K562 (cell line): Measurements from ENCODE around the gene ZSCAN2. TPM values are rescaled to one million over a fixed set of nuclear protein-coding genes. Genes with fewer than 3 reads are reported as not detected.
A peak's percentile ranks its signal among the peaks of the same experiment; 100 is the strongest.

ENCODE experiments used
- CXXC5 ChIP-seq: fragments of 250-450 bp; sonication (Bioruptor Pico); IDR thresholded peaks from 2 replicates; pipeline ENCODE4 v1.8.0; 2022; ENCODE audit warnings: inconsistent platforms, mild to moderate bottlenecking, moderate library complexity
- FOXK1 ChIP-seq: sonication (generic); formaldehyde crosslinking; IDR thresholded peaks from 2 replicates; pipeline ENCODE4 v1.8.0; 2022; ENCODE audit warnings: missing genetic modification reagents, mild to moderate bottlenecking, borderline replicate concordance
- FOXP1 ChIP-seq: sonication (generic); formaldehyde crosslinking; IDR thresholded peaks from 2 replicates; pipeline ENCODE4 v1.8.0; 2022; ENCODE audit warnings: mild to moderate bottlenecking, missing genetic modification reagents
- GABPB1 ChIP-seq: sonication (generic); formaldehyde crosslinking; IDR thresholded peaks from 2 replicates; pipeline ENCODE4 v1.8.0; 2022; ENCODE audit warnings: mild to moderate bottlenecking, missing genetic modification reagents
- GMEB1 ChIP-seq: fragments of 250-450 bp; sonication (Bioruptor Pico); IDR thresholded peaks from 2 replicates; pipeline ENCODE4 v1.4.0; 2020; ENCODE audit warnings: mild to moderate bottlenecking
- HMGN3 ChIP-seq: IDR thresholded peaks from 2 replicates; pipeline ENCODE4 v1.6.1; 2011; ENCODE audit warnings: borderline replicate concordance, low read depth, mild to moderate bottlenecking, mixed read lengths, low read length; ENCODE audit not compliant: insufficient read length; ENCODE audit errors: extremely low read depth
- IRF9 ChIP-seq: fragments of 450-650 bp; IDR thresholded peaks from 2 replicates; pipeline ENCODE4 v1.6.1; 2016; ENCODE audit warnings: missing biosample characterization, missing genetic modification characterization
- KLF16 ChIP-seq: IDR thresholded peaks from 2 replicates; pipeline ENCODE4 v1.6.1; 2016; ENCODE audit warnings: antibody characterized with exemption
- MCM5 ChIP-seq: fragments of 450-650 bp; IDR thresholded peaks from 2 replicates; pipeline ENCODE4 v1.6.1; 2016; ENCODE audit warnings: low read depth
- NFATC3 ChIP-seq: fragments of 450-650 bp; IDR thresholded peaks from 2 replicates; pipeline ENCODE4 v1.6.1; 2017; ENCODE audit warnings: mild to moderate bottlenecking
- NFIC ChIP-seq: fragments of 450-650 bp; IDR thresholded peaks from 2 replicates; pipeline ENCODE4 v1.6.1; 2017; ENCODE audit warnings: mild to moderate bottlenecking, inconsistent platforms
- NR3C1 ChIP-seq: sonication (generic); formaldehyde crosslinking; IDR thresholded peaks from 2 replicates; pipeline ENCODE4 v1.8.1; 2022; ENCODE audit warnings: missing genetic modification reagents
- PCBP1 ChIP-seq: fragments of 200-400 bp; formaldehyde crosslinking; IDR thresholded peaks from 2 replicates; pipeline ENCODE4 v1.6.1; 2018; ENCODE audit warnings: mild to moderate bottlenecking, low read depth, low read length; ENCODE audit not compliant: poor library complexity, severe bottlenecking
- PKNOX1 ChIP-seq: fragments of 450-650 bp; IDR thresholded peaks from 2 replicates; pipeline ENCODE4 v1.6.1; 2016
- POLR3A ChIP-seq: IDR thresholded peaks from 2 replicates; pipeline ENCODE4 v1.6.1; 2011; ENCODE audit warnings: borderline replicate concordance, mild to moderate bottlenecking, moderate library complexity; ENCODE audit not compliant: insufficient read length, insufficient read depth; ENCODE audit errors: extremely low read depth
- SNIP1 ChIP-seq: fragments of 450-650 bp; IDR thresholded peaks from 2 replicates; pipeline ENCODE4 v1.7.1; 2017; ENCODE audit warnings: low read depth, mild to moderate bottlenecking
- ZBTB7A ChIP-seq: IDR thresholded peaks from 2 replicates; pipeline ENCODE4 v1.6.1; 2011; ENCODE audit warnings: low read depth, mild to moderate bottlenecking, low read length, moderate library complexity, borderline replicate concordance; ENCODE audit not compliant: control insufficient read depth
- ZC3H11A ChIP-seq: IDR thresholded peaks from 2 replicates; pipeline ENCODE4 v1.6.1; 2012; ENCODE audit warnings: low read depth, low read length, improper control_type of control experiment
- ZNF184 ChIP-seq: sonication (generic); formaldehyde crosslinking; IDR thresholded peaks from 2 replicates; pipeline ENCODE4 v1.5.0; 2020; ENCODE audit warnings: missing genetic modification reagents
- ZNF644 ChIP-seq: fragments of 200-800 bp; sonication (Bioruptor generic); IDR thresholded peaks from 2 replicates; pipeline ENCODE4 v1.6.1; 2016; ENCODE audit warnings: low read depth, missing genetic modification characterization, missing compliant biosample characterization
- polyA plus RNA-seq, 8 experiments: library from polyadenylated mRNA; depleted of rRNA in 4 of 8; stranded (reverse) in 5 of 8; unstranded in 3 of 8; fragments of >200 nt; fragmentation: Nextera tagmentation in 2 of 8; fragmentation: Illumina TruSeq in 1 of 8; extraction: Ambion mirVana in 2 of 8; extraction: Trizol in 1 of 8; gene quantifications; 2 replicates each; pipeline versions ENCODE4 v1.2.1 to v1.2.3, GENCODE V29; 2011 to 2014; ENCODE audit warnings: inconsistent platforms in 1 of 8, missing spikeins in 1 of 8
- total RNA-seq, 7 experiments: library from RNA; depleted of rRNA in 6 of 7; stranded (reverse); fragments of >200 nt in 6 of 7; fragmentation: Illumina TruSeq in 2 of 7; extraction: Trizol in 2 of 7; gene quantifications; 2 replicates each; pipeline versions ENCODE4 v1.2.1 to v1.2.3, GENCODE V29; 2011 to 2021; ENCODE audit warnings: low replicate concordance in 1 of 7
- TF ChIP-seq, protein P1 (sequence below): fragments of 450-650 bp; IDR thresholded peaks from one replicate; pipeline ENCODE4 v1.6.1; 2018; ENCODE audit warnings: mild to moderate bottlenecking, moderate library complexity; ENCODE audit not compliant: partially characterized antibody

Gene ZSCAN2
- total and polyA plus RNA-seq, 9 of the 15 experiments (the other 6 are each of a cell fraction or from before 2014, with no cell fraction given): 1.7 to 14.2 (median 6.6) TPM

GRCh38 chr15:84600687-84601554 is at the start of gene ZSCAN2 (continued):
- TF ChIP-seq PCBP1: no peak
- TF ChIP-seq PKNOX1: no peak
- no peak for TF ChIP-seq POLR3A
- no peak for TF ChIP-seq NFATC3
- TF ChIP-seq IRF9 (tag): no peak
- TF ChIP-seq NFIC: peak; percentile 92
- TF ChIP-seq ZC3H11A: no peak
- TF ChIP-seq CXXC5: peak; percentile 10; the same call in 1 of the 2 replicates
- no peak for TF ChIP-seq SNIP1
- no peak for TF ChIP-seq HMGN3
- 0 out of 2 replicates have a peak, but pooled peaks have one; percentile 16 for TF ChIP-seq GABPB1 (CRISPR knock-in tag)
- no peak for TF ChIP-seq ZNF644 (tag)
- 0 out of 2 replicates have a peak, but pooled peaks have one; percentile 19 for TF ChIP-seq GMEB1
- no peak for TF ChIP-seq MCM5
- 0 out of 2 replicates have a peak, but pooled peaks have one; percentile 65 for TF ChIP-seq NR3C1 (CRISPR knock-in tag)
- no peak for TF ChIP-seq ZNF184 (CRISPR knock-in tag)
- TF ChIP-seq KLF16: no peak
- no peak for TF ChIP-seq FOXK1 (CRISPR knock-in tag)
- TF ChIP-seq, protein P1, sequence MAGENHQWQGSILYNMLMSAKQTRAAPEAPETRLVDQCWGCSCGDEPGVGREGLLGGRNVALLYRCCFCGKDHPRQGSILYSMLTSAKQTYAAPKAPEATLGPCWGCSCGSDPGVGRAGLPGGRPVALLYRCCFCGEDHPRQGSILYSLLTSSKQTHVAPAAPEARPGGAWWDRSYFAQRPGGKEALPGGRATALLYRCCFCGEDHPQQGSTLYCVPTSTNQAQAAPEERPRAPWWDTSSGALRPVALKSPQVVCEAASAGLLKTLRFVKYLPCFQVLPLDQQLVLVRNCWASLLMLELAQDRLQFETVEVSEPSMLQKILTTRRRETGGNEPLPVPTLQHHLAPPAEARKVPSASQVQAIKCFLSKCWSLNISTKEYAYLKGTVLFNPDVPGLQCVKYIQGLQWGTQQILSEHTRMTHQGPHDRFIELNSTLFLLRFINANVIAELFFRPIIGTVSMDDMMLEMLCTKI: no peak
- no peak for TF ChIP-seq FOXP1 (CRISPR knock-in tag)
- no peak; the same call in none of the 2 replicates for TF ChIP-seq ZBTB7A
